ENCODE data around the gene SLC6A17.

GRCh38 chr1:110207831-110208230 lies 57.5 kb downstream of the SLC6A17 start:
- TF ChIP-seq GATA2 (IDR thresholded peaks at IDR 0.05; ENCODE audit: low read depth, low read length) (no peak), GATA3 (IDR thresholded peaks at IDR 0.05; ENCODE audit: low read depth, low read length) (no peak)
